Activated CD4-positive, CD25-positive, alpha-beta regulatory T cell (primary cell): Measurements from ENCODE around the gene HOXB4.

Experiments used
- DNase-seq, 4 experiments: peaks; one replicate each; lab custom pipeline; 2025; lab: John Stamatoyannopoulos, UW

The HOXB4 gene

GRCh38 chr17:48571826-48572417 is 6.2 kb downstream of the HOXB4 start:
- DNase-seq = no peak

- DNase-seq = no peak
These were observed 6.9 kb downstream of the HOXB4 start for GRCh38 chr17:48571024-48571818.

- DNase-seq = no peak
These were observed 7.7 kb downstream of the HOXB4 start for GRCh38 chr17:48570325-48571023.

- DNase-seq = no peak
These were observed 8.4 kb downstream of the HOXB4 start for GRCh38 chr17:48569674-48570324.

- DNase-seq = no peak
These were observed 8.9 kb downstream of the HOXB4 start for GRCh38 chr17:48569240-48569582.

GRCh38 chr17:48568499-48569239 is 9.5 kb downstream of the HOXB4 start:
- no peak for DNase-seq

- DNase-seq = no peak
These were observed 10.3 kb downstream of the HOXB4 start for GRCh38 chr17:48567646-48568354.

- DNase-seq = no peak
These were observed 10.9 kb downstream of the HOXB4 start for GRCh38 chr17:48567209-48567608.

GRCh38 chr17:48566717-48567116 is 11.4 kb downstream of the HOXB4 start:
- no peak for DNase-seq

- no peak for DNase-seq
These were observed 12.0 kb downstream of the HOXB4 start for GRCh38 chr17:48565925-48566710.

GRCh38 chr17:48565022-48565554 is 13.1 kb downstream of the HOXB4 start:
- DNase-seq = no peak

GRCh38 chr17:48564188-48565021 is 13.7 kb downstream of the HOXB4 start:
- no peak for DNase-seq

- no peak for DNase-seq
These were observed 14.3 kb downstream of the HOXB4 start for GRCh38 chr17:48563867-48564187.

- no peak for DNase-seq
These were observed 14.7 kb downstream of the HOXB4 start for GRCh38 chr17:48563385-48563838.

- no peak for DNase-seq
These were observed 15.2 kb downstream of the HOXB4 start for GRCh38 chr17:48562934-48563333.

- no peak for DNase-seq
These were observed 16.0 kb downstream of the HOXB4 start for GRCh38 chr17:48561884-48562810.

- DNase-seq = no peak
These were observed 18.0 kb downstream of the HOXB4 start for GRCh38 chr17:48559840-48560817.
